Osteoblast (primary cell): Measurements from ENCODE around the gene INSYN2B. TPM values are rescaled to one million over a fixed set of nuclear protein-coding genes. Genes with fewer than 3 reads are reported as not detected.

Source experiments
- DNase-seq: peaks from one replicate; pipeline ENCODE4 v3.0.0; 2011; ENCODE audit warnings: low spot score, mixed read lengths; ENCODE audit not compliant: insufficient read length; ENCODE audit errors: missing footprints
- H2AFZ ChIP-seq: 2 replicates; pipeline ENCODE4 v1.6.0; 2011; ENCODE audit warnings: mild to moderate bottlenecking, low read length
- H3K27ac ChIP-seq: 2 replicates; pipeline ENCODE4 v1.5.1; 2011; ENCODE audit warnings: mild to moderate bottlenecking, low read depth, low read length, moderate library complexity
- H3K27me3 ChIP-seq: 2 replicates; pipeline ENCODE4 v1.6.0; 2012; ENCODE audit warnings: mild to moderate bottlenecking, control low read depth, inconsistent platforms, low read length, moderate library complexity; ENCODE audit not compliant: insufficient read depth
- H3K36me3 ChIP-seq: 2 replicates; pipeline ENCODE4 v1.5.1; 2011; ENCODE audit warnings: mild to moderate bottlenecking, low read length, control low read depth, moderate library complexity; ENCODE audit not compliant: insufficient read depth
- H3K4me1 ChIP-seq: 2 replicates; pipeline ENCODE4 v1.5.1; 2011; ENCODE audit warnings: mild to moderate bottlenecking, low read length, control low read depth, moderate library complexity; ENCODE audit not compliant: insufficient read depth
- H3K4me2 ChIP-seq: 2 replicates; pipeline ENCODE4 v1.6.0; 2011; ENCODE audit warnings: mild to moderate bottlenecking, low read length; ENCODE audit not compliant: insufficient read depth
- H3K4me3 ChIP-seq: fragments of 200-600 bp; sonication (generic); 3 replicates; pipeline ENCODE4 v1.5.1; 2012; ENCODE audit warnings: mild to moderate bottlenecking, low read length, inconsistent platforms; ENCODE audit not compliant: insufficient read depth
- H3K79me2 ChIP-seq: 2 replicates; pipeline ENCODE4 v1.6.0; 2012; ENCODE audit warnings: mild to moderate bottlenecking, low read length, control low read depth, inconsistent platforms; ENCODE audit not compliant: insufficient read depth
- H3K9me3 ChIP-seq: 2 replicates; pipeline ENCODE4 v1.5.1; 2011; ENCODE audit warnings: low read depth, low read length, control low read depth
- H4K20me1 ChIP-seq: 2 replicates; pipeline ENCODE4 v1.6.0; 2012; ENCODE audit warnings: mild to moderate bottlenecking, low read length, control low read depth; ENCODE audit not compliant: insufficient read depth
- CTCF ChIP-seq: IDR thresholded peaks from 2 replicates; pipeline ENCODE4 v1.5.1; 2011; ENCODE audit warnings: mild to moderate bottlenecking, low read depth, low read length, moderate library complexity; ENCODE audit errors: extremely low read depth
- total RNA-seq: library from RNA; depleted of rRNA; stranded (reverse); fragments of >200 nt; gene quantifications from 2 replicates; pipeline ENCODE4 v1.2.3, GENCODE V29; 2012

The INSYN2B gene
- total RNA-seq, 1 donor: 2.2 TPM

GRCh38 chr5:169970911-169971765, 9.2 kb downstream of the INSYN2B start:
- Histone ChIP-seq H3K4me2 (peak overlapping the region; percentile 67), H3K4me1 (peaks cover 15% of the 10 kb centered on the region), H3K9me3 (no peaks in the 10 kb centered on the region), H4K20me1 (no peaks in the 10 kb centered on the region), H3K27me3 (no peaks in the 10 kb centered on the region), H2AFZ (peak overlapping the region; percentile 0), H3K36me3 (no peaks in the 10 kb centered on the region), H3K27ac (peak overlapping the region; percentile 50), H3K4me3 (peak overlapping the region; percentile 34), H3K79me2 (peaks cover 46% of the 10 kb centered on the region)
- TF ChIP-seq CTCF: no peak
- peak; percentile 85 for DNase-seq

- Histone ChIP-seq H3K79me2 (peaks cover 38% of the 10 kb centered on the region), H3K4me2 (no peak overlapping the region), H3K9me3 (no peaks in the 10 kb centered on the region), H3K27me3 (no peaks in the 10 kb centered on the region), H3K4me1 (peaks cover 12% of the 10 kb centered on the region), H4K20me1 (no peaks in the 10 kb centered on the region), H3K27ac (peak overlapping the region; percentile 50), H3K36me3 (no peaks in the 10 kb centered on the region), H2AFZ (no peak overlapping the region), H3K4me3 (no peak overlapping the region)
- no peak for TF ChIP-seq CTCF
- DNase-seq: no peak
These were observed 10.0 kb downstream of the INSYN2B start for GRCh38 chr5:169970339-169970738.

GRCh38 chr5:169964246-169964645, 16.0 kb downstream of the INSYN2B start:
- no peaks in the 10 kb centered on the region for H3K27me3 ChIP-seq
- H3K9me3 ChIP-seq: no peaks in the 10 kb centered on the region
- no peak for DNase-seq
- no peak overlapping the region for H3K4me2 ChIP-seq
- H3K27ac ChIP-seq: no peak overlapping the region
- no peak overlapping the region for H3K4me3 ChIP-seq
- no peak for TF ChIP-seq CTCF
- H3K4me1 ChIP-seq: no peaks in the 10 kb centered on the region
- no peaks in the 10 kb centered on the region for H4K20me1 ChIP-seq
- peaks cover 6% of the 10 kb centered on the region for H3K36me3 ChIP-seq
- H3K79me2 ChIP-seq: peaks cover 6% of the 10 kb centered on the region
- H2AFZ ChIP-seq: no peak overlapping the region

- H3K79me2 ChIP-seq: no peaks in the 10 kb centered on the region
- no peak for DNase-seq
These were observed 19.6 kb downstream of the INSYN2B start for GRCh38 chr5:169960659-169961058.

More at GRCh38 chr5:169960659-169961058, 19.6 kb downstream of the INSYN2B start:
- H3K4me1 ChIP-seq: peaks cover 14% of the 10 kb centered on the region
- peaks cover 6% of the 10 kb centered on the region for H3K36me3 ChIP-seq
- TF ChIP-seq CTCF: no peak
- H3K4me2 ChIP-seq: no peak overlapping the region
- H3K27ac ChIP-seq: no peak overlapping the region
- H4K20me1 ChIP-seq: no peaks in the 10 kb centered on the region
- H2AFZ ChIP-seq: no peak overlapping the region
- H3K4me3 ChIP-seq: no peak overlapping the region
- H3K27me3 ChIP-seq: no peaks in the 10 kb centered on the region
- no peaks in the 10 kb centered on the region for H3K9me3 ChIP-seq
